H1 (cell line): ENCODE data around the gene INSM1. TPM values are rescaled to one million over a fixed set of nuclear protein-coding genes. Genes with fewer than 3 reads are reported as not detected.

Source experiments
- CTCF ChIA-PET: fragments of 300-600 bp; sonication (Branson Sonifier 250); formaldehyde crosslinking; loops from one replicate; lab custom pipeline; 2021; ENCODE audit not compliant: partially characterized antibody; lab: Charles Lee
- POLR2A ChIA-PET: fragments of 300-600 bp; sonication (Branson Sonifier 250); formaldehyde crosslinking; loops from one replicate; lab custom pipeline; 2021; ENCODE audit warnings: inconsistent platforms; ENCODE audit not compliant: partially characterized antibody; lab: Charles Lee
- DNase-seq, 2 experiments: peaks; one replicate each; pipeline versions ENCODE4 v3.0.0 to v3.0.0-alpha.2; 2010 to 2022; ENCODE audit warnings: low spot score in 2 of 2, low read depth in 1 of 2, mixed read lengths in 1 of 2
- FAIRE-seq: peaks from 2 replicates; lab custom pipeline; 2011; peaks lifted over from hg19 to GRCh38; lab: Jason Lieb, UNC
- H2AFZ ChIP-seq: 2 replicates; pipeline ENCODE4 v1.8.1; 2012; ENCODE audit warnings: low read length, inconsistent platforms
- H2AK5ac ChIP-seq: 2 replicates; pipeline ENCODE4 v1.6.1; 2013; ENCODE audit warnings: low read depth, low read length
- H2BK120ac ChIP-seq: replicated peaks from 2 replicates; pipeline ENCODE3; 2013; ENCODE audit warnings: low read depth, low read length, inconsistent platforms
- H2BK12ac ChIP-seq: 2 replicates; pipeline ENCODE4 v1.6.1; 2013; ENCODE audit warnings: low read depth, low read length
- H2BK15ac ChIP-seq: 2 replicates; pipeline ENCODE4 v1.6.1; 2013; ENCODE audit warnings: low read length
- H2BK20ac ChIP-seq: 2 replicates; pipeline ENCODE4 v1.6.1; 2013; ENCODE audit warnings: low read length
- H2BK5ac ChIP-seq: 2 replicates; pipeline ENCODE4 v1.6.1; 2013; ENCODE audit warnings: low read depth, low read length
- H3K14ac ChIP-seq: 2 replicates; pipeline ENCODE4 v1.6.1; 2013; ENCODE audit warnings: inconsistent platforms; ENCODE audit not compliant: insufficient read length
- H3K18ac ChIP-seq: 2 replicates; pipeline ENCODE4 v1.6.1; 2013; ENCODE audit warnings: low read length; ENCODE audit errors: extremely low read depth
- H3K23ac ChIP-seq: 2 replicates; pipeline ENCODE4 v1.6.1; 2013; ENCODE audit warnings: inconsistent platforms; ENCODE audit not compliant: insufficient read length
- H3K23me2 ChIP-seq: 2 replicates; pipeline ENCODE4 v1.6.1; 2013; ENCODE audit warnings: low read depth, low read length
- H3K27ac ChIP-seq: 2 replicates; pipeline ENCODE4 v1.6.1; 2011; ENCODE audit warnings: low read depth, low read length, inconsistent platforms
- H3K27me3 ChIP-seq, 4 experiments: replicated peaks in 1 of 4; 1 replicate in 1 of 4; 2 replicates in 3 of 4; pipeline versions ENCODE4 v1.6.1 to v1.8.1; 2011 to 2013; ENCODE audit warnings: low read length in 3 of 4, mild to moderate bottlenecking in 3 of 4, inconsistent platforms in 2 of 4, mixed read lengths in 2 of 4, moderate library complexity in 1 of 4; ENCODE audit not compliant: control insufficient read depth in 3 of 4, insufficient read depth in 3 of 4; ENCODE audit errors: extremely low read depth in 1 of 4
- H3K36me3 ChIP-seq, 4 experiments: 2 replicates each; pipeline versions ENCODE4 v1.6.1 to v1.8.1; 2011 to 2013; ENCODE audit warnings: mild to moderate bottlenecking in 4 of 4, low read length in 3 of 4, moderate library complexity in 2 of 4, control low read depth in 1 of 4, inconsistent platforms in 1 of 4; ENCODE audit not compliant: insufficient read depth in 4 of 4, control insufficient read depth in 2 of 4
- H3K4ac ChIP-seq: replicated peaks from 2 replicates; pipeline ENCODE3; 2013; ENCODE audit warnings: low read length, low read depth, mixed read lengths, inconsistent platforms; ENCODE audit not compliant: insufficient read length
- H3K4me1 ChIP-seq, 4 experiments: replicated peaks in 1 of 4; 1 replicate in 1 of 4; 2 replicates in 3 of 4; pipeline versions ENCODE4 v1.6.1 to v1.8.1; 2011 to 2013; ENCODE audit warnings: low read length in 3 of 4, inconsistent platforms in 2 of 4, mixed read lengths in 1 of 4; ENCODE audit not compliant: insufficient read depth in 4 of 4, control insufficient read depth in 3 of 4
- H3K4me2 ChIP-seq, 2 experiments: 2 replicates each; pipeline versions ENCODE4 v1.6.1 to v1.8.1; 2011 to 2013; ENCODE audit warnings: low read depth in 2 of 2, low read length in 2 of 2, control low read depth in 1 of 2, inconsistent platforms in 1 of 2, mild to moderate bottlenecking in 1 of 2; ENCODE audit not compliant: insufficient read depth in 1 of 2
- H3K4me3 ChIP-seq, 4 experiments: fragments of 200-600, 300-600 bp in 1 of 4; sonication (generic), shearing (Covaris generic), sonication (Bioruptor Twin) in 1 of 4; 2 replicates each; pipeline versions ENCODE4 v1.5.1 to v1.8.1; 2011 to 2016; ENCODE audit warnings: low read length in 4 of 4, low read depth in 3 of 4, control low read depth in 2 of 4, inconsistent platforms in 2 of 4, mild to moderate bottlenecking in 2 of 4, mixed read lengths in 1 of 4, moderate library complexity in 1 of 4; ENCODE audit not compliant: insufficient read depth in 2 of 4; ENCODE audit errors: extremely low read depth in 1 of 4
- H3K56ac ChIP-seq: replicated peaks from 2 replicates; pipeline ENCODE3; 2013; ENCODE audit warnings: low read depth, mild to moderate bottlenecking, mixed read lengths, low read length, inconsistent platforms; ENCODE audit not compliant: insufficient read length
- H3K79me1 ChIP-seq: 2 replicates; pipeline ENCODE4 v1.6.1; 2013; ENCODE audit warnings: low read depth, low read length, control low read depth
- H3K79me2 ChIP-seq, 2 experiments: 2 replicates each; pipeline versions ENCODE4 v1.6.1 to v1.8.1; 2012 to 2013; ENCODE audit warnings: low read length in 2 of 2, mild to moderate bottlenecking in 2 of 2, inconsistent platforms in 1 of 2; ENCODE audit not compliant: insufficient read depth in 2 of 2, control insufficient read depth in 1 of 2
- H3K9ac ChIP-seq, 4 experiments: replicated peaks in 1 of 4; 1 replicate in 1 of 4; 2 replicates in 3 of 4; pipeline versions ENCODE4 v1.6.1 to v1.8.1; 2011 to 2013; ENCODE audit warnings: low read depth in 3 of 4, low read length in 3 of 4, control low read depth in 2 of 4, mild to moderate bottlenecking in 2 of 4, moderate library complexity in 2 of 4, inconsistent platforms in 1 of 4; ENCODE audit errors: extremely low read depth in 1 of 4
- H3K9me3 ChIP-seq, 2 experiments: 2 replicates each; pipeline versions ENCODE4 v1.6.1 to v1.8.1; 2012 to 2013; ENCODE audit warnings: mild to moderate bottlenecking in 2 of 2, moderate library complexity in 2 of 2, control low read depth in 1 of 2, inconsistent platforms in 1 of 2, low read depth in 1 of 2, low read length in 1 of 2, mixed read lengths in 1 of 2; ENCODE audit not compliant: insufficient read depth in 2 of 2
- H4K20me1 ChIP-seq, 2 experiments: replicated peaks in 1 of 2; 2 replicates each; pipeline versions ENCODE3 to v1.8.1; 2011 to 2013; ENCODE audit warnings: inconsistent platforms in 2 of 2, low read length in 2 of 2, mild to moderate bottlenecking in 1 of 2; ENCODE audit not compliant: insufficient read depth in 2 of 2, control insufficient read depth in 1 of 2
- H4K5ac ChIP-seq: 2 replicates; pipeline ENCODE4 v1.6.1; 2013; ENCODE audit warnings: low read length, low read depth, mixed read lengths, inconsistent platforms; ENCODE audit not compliant: insufficient read length
- H4K8ac ChIP-seq: 2 replicates; pipeline ENCODE4 v1.8.0; 2013; ENCODE audit warnings: mild to moderate bottlenecking, moderate library complexity, low read length, inconsistent platforms; ENCODE audit not compliant: insufficient read depth; ENCODE audit errors: extremely low read depth
- H4K91ac ChIP-seq: replicated peaks from 2 replicates; pipeline ENCODE3; 2013; ENCODE audit warnings: low read length, mixed read lengths, inconsistent platforms; ENCODE audit not compliant: insufficient read length
- CBX5 ChIP-seq: fragments of 300-800, 300-1000 bp; sonication (generic); IDR thresholded peaks from 2 replicates; pipeline ENCODE4 v1.7.1; 2016; ENCODE audit warnings: antibody characterized with exemption, low read length, low read depth
- CBX8 ChIP-seq: fragments of 300-800, 300-1000 bp; sonication (generic); IDR thresholded peaks from 2 replicates; pipeline ENCODE4 v1.7.1; 2016; ENCODE audit warnings: low read depth, low read length, borderline replicate concordance
- E2F6 ChIP-seq: IDR thresholded peaks from 2 replicates; pipeline ENCODE4 v1.6.1; 2012; ENCODE audit warnings: inconsistent platforms
- EZH2 ChIP-seq: fragments of 200-600 bp; sonication (generic); IDR thresholded peaks from 2 replicates; pipeline ENCODE4 v1.7.1; 2012; ENCODE audit warnings: low read depth, mild to moderate bottlenecking, moderate library complexity, low read length, inconsistent platforms; ENCODE audit not compliant: severe bottlenecking
- POLR2A ChIP-seq, 2 experiments: IDR thresholded peaks; 1 replicate in 1 of 2; 2 replicates in 1 of 2; pipeline ENCODE4 v1.6.1; 2011; ENCODE audit warnings: low read depth in 2 of 2, low read length in 2 of 2, mild to moderate bottlenecking in 2 of 2; ENCODE audit errors: control extremely low read depth in 1 of 2
- RFX5 ChIP-seq: IDR thresholded peaks from 2 replicates; pipeline ENCODE4 v1.6.1; 2011; ENCODE audit warnings: low read depth, low read length, improper control_type of control experiment, borderline replicate concordance
- RNF2 ChIP-seq: fragments of 200-900, 300-1000 bp; sonication (generic); IDR thresholded peaks from 2 replicates; pipeline ENCODE4 v1.7.1; 2016; ENCODE audit warnings: borderline replicate concordance, low read depth, mild to moderate bottlenecking, antibody characterized with exemption, low read length; ENCODE audit not compliant: poor library complexity, severe bottlenecking; ENCODE audit errors: missing control alignments
- SP1 ChIP-seq: IDR thresholded peaks from 2 replicates; pipeline ENCODE4 v1.6.1; 2011; ENCODE audit warnings: low read depth, low read length
- SUZ12 ChIP-seq: fragments of 200-600 bp; sonication (generic); IDR thresholded peaks from 2 replicates; pipeline ENCODE4 v1.6.1; 2012; ENCODE audit warnings: mild to moderate bottlenecking, inconsistent platforms, low read length, moderate library complexity, mixed read lengths
- TBP ChIP-seq: IDR thresholded peaks from 2 replicates; pipeline ENCODE4 v1.6.1; 2011; ENCODE audit warnings: low read depth, low read length, improper control_type of control experiment
- TEAD4 ChIP-seq: IDR thresholded peaks from 2 replicates; pipeline ENCODE4 v1.6.1; 2012; ENCODE audit warnings: low read depth, low read length, inconsistent platforms, mixed read lengths
- WGBS, 2 experiments: shearing (Covaris generic) in 1 of 2; methylation state at CpG; one replicate each; pipeline versions ENCODE4 v1.1.6 to v1.1.7; 2013 to 2015; ENCODE audit warnings: low lambda C conversion rate in 2 of 2, mixed read lengths in 2 of 2, inconsistent platforms in 1 of 2, low coverage in 1 of 2, missing lambda C conversion rate in 1 of 2; ENCODE audit not compliant: insufficient replicate concordance in 2 of 2, insufficient coverage in 1 of 2, insufficient read length in 1 of 2; ENCODE audit errors: extremely low coverage in 1 of 2, missing lambda C conversion rate in 1 of 2; 5-methylcytosine and 5-hydroxymethylcytosine counted together
- polyA plus RNA-seq, 7 experiments: library from polyadenylated mRNA; depleted of rRNA in 3 of 7; stranded (reverse) in 5 of 7; unstranded in 2 of 7; fragments of >200 nt in 5 of 7; fragments of 200-250 nt in 2 of 7; gene quantifications; 1 replicate in 5 of 7; 2 replicates in 1 of 7; 4 replicates in 1 of 7; pipeline versions ENCODE4 v1.2.1 to v1.2.3, GENCODE V29; 2011 to 2013; ENCODE audit warnings: missing spikeins in 2 of 7, mixed read lengths in 2 of 7
- total RNA-seq: library from RNA; stranded (reverse); fragmentation: NEBNext Ultra II Directional; extraction: Animal tissue kit (Norgen Biotek cat#: 25700); gene quantifications from 2 replicates; pipeline ENCODE4 v1.2.1, GENCODE V29; 2021

The INSM1 gene
- total and polyA plus RNA-seq, 2 of the 8 experiments (the other 6 are each of a cell fraction or from before 2014, with no cell fraction given) = 0.86 to 2.5 TPM

- peak in 1 of 2 experiments; percentile 84 for DNase-seq
- Histone ChIP-seq H3K79me1 (no peaks in the 10 kb centered on the region), H3K9me3 (no peaks in the 10 kb centered on the region), H3K9ac (peak overlapping the region in 2 of 4 experiments; percentile 19 to 25; a peak in 3 of 7 replicates), H2BK120ac (no peak overlapping the region), H3K27me3 (peaks cover 32 to 87% (median 67%) of the 10 kb centered on the region in 4 experiments), H3K18ac (peak overlapping the region; percentile 90), H3K4me2 (peak overlapping the region; percentile 75 to 84), H3K79me2 (no peaks in the 10 kb centered on the region), H2BK5ac (no peak overlapping the region), H4K5ac (peak overlapping the region; percentile 15), H2AK5ac (no peak overlapping the region), H3K4me1 (peaks cover 8 to 36% (median 8%) of the 10 kb centered on the region in 4 experiments), H2AFZ (no peak overlapping the region), H3K23ac (no peak overlapping the region), H2BK15ac (no peak overlapping the region), H3K56ac (no peak overlapping the region), H3K23me2 (peaks cover 39% of the 10 kb centered on the region; the same call in 1 of the 2 replicates), H3K4me3 (peak overlapping the region; percentile 21 to 71 (median 54); a peak in 7 of 8 replicates), H3K14ac (no peak overlapping the region), H4K20me1 (peaks cover 0 to 1% of the 10 kb centered on the region in 2 experiments), H3K36me3 (no peaks in the 10 kb centered on the region), H3K4ac (peak overlapping the region; percentile 46), H4K91ac (peak overlapping the region; percentile 69), H2BK20ac (no peak overlapping the region), H4K8ac (peak overlapping the region; percentile 81; the same call in 1 of the 2 replicates), H3K27ac (no peak overlapping the region), H2BK12ac (peak overlapping the region; percentile 9; the same call in 1 of the 2 replicates)
- FAIRE-seq = no peak
- ChIA-PET POLR2A (interaction anchor here (1.0 kb wide), 1 partner anchor 111 kb away, joined by 3 read pairs; no protein-coding TSS in a partner anchor), CTCF (no interaction called here)
- WGBS, 2 experiments = 0% methylated on average over 30 of the region's 63 CpGs; no CpG with 5 or more reads in 1 of the 2 experiments
- TF ChIP-seq SP1 = no peak
- TF ChIP-seq TEAD4 = no peak
- TF ChIP-seq CBX5 = no peak
- TF ChIP-seq SUZ12 = peak; percentile 42; the same call in 1 of the 2 replicates
- TF ChIP-seq E2F6 = peak; percentile 96
- no peak for TF ChIP-seq RFX5
- TF ChIP-seq EZH2 = peak; percentile 65
- no peak for TF ChIP-seq CBX8
- TF ChIP-seq POLR2A (IDR thresholded peaks at IDR 0.05; ENCODE audit: control extremely low read depth in 1 of 2, low read depth in 2 of 2, low read length in 2 of 2) = peak in 1 of 2 experiments; percentile 60; a peak in 2 of 3 replicates
- peak; percentile 55 for TF ChIP-seq RNF2
- TF ChIP-seq TBP = peak; percentile 19; the same call in 1 of the 2 replicates
Measured at GRCh38 chr20:20366876-20367574, 879 bp upstream of the INSM1 start.
